HG02840 (cell line): ENCODE measurements around the gene DYNLRB1.

ENCODE experiments used
- ATAC-seq: cut with Tn5 transposase; IDR thresholded peaks from one replicate; pipeline ENCODE4 v1.9.1; 2021; ENCODE audit warnings: mild to moderate bottlenecking, moderate library complexity, moderate number of reproducible peaks; ENCODE audit not compliant: unreplicated experiment, low FRiP score

Gene DYNLRB1

DNA sequence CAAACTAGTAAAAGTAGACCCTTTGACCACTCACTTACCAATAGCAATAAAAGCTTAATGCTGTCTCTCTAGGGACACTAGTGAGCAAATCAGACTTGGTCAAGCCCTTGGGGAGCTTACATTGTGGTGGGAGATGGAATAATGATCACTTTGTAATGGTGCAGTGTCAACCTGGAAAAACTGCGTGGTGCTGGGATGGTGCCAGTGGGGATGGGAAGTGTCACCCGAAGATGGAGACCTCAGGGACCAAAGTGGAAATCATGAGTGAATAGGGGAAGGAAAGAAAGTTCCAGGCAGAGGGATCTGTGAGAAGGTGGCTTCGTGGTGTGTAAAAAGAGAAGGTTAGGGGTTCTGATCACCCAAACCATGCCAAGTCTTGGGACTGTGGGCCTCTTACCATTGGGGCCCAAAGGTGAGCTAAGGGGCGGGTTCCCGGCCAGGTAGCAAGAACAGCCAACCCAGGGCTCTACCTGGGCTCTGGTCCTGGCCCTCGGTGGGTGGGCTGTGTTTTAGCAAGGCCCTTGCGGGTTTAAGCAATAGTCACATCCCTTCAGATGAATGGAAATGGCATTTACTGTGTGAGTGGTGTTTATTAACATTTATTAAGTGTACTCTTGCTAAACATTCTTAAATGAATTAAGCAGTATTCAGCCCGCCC lies 15.5 kb downstream of the DYNLRB1 start:
- ATAC-seq, result no peak

DNA sequence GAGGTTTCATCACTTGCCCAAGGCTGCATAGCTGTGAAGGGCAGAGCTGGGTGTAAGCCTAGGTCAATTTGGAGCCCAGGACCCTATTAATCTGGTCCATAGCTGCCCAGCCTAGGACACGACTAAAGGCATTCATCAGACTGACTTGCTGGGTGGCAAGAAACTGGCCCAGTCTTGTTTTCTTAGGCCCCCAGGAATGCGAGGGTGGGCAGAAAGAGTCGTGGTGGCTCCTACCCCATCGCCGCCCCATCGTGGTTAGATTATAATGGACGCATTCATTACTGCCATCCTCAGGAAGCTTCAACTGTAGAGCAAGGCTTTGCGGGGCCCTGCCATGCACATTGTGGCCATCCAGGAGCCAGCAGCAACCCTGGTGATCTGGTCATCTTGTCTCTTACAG lies 16.1 kb downstream of the DYNLRB1 start:
- ATAC-seq, result no peak

DNA sequence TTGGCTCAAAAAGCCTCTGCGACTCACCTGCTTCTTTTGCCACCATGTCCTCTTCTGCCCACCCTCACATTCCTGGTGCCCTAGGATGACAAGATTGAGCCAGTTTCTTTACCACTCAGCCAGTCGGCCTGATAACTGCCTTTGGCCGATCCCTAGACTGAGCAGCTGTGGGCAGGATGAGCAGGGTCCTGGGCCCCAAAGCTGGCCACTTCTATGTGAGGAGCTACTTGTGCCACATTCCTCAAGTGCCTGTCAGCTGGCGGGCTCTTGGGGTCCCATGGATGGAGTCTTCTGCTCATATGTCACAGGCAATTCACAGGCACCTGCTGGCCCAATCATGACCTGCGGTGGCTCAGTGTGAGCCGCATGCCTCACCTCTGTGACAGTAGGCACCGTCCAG lies 16.5 kb downstream of the DYNLRB1 start:
- no peak for ATAC-seq

GRCh38 chr20:34534391-34535165 lies 18.4 kb downstream of the DYNLRB1 start:
- ATAC-seq, result no peak

- no peak for ATAC-seq
These were observed 19.1 kb downstream of the DYNLRB1 start for GRCh38 chr20:34535301-34535840.

GRCh38 chr20:34535857-34536256 lies 19.6 kb downstream of the DYNLRB1 start:
- no peak for ATAC-seq

GRCh38 chr20:34536798-34537394 lies 20.7 kb downstream of the DYNLRB1 start:
- no peak for ATAC-seq

DNA sequence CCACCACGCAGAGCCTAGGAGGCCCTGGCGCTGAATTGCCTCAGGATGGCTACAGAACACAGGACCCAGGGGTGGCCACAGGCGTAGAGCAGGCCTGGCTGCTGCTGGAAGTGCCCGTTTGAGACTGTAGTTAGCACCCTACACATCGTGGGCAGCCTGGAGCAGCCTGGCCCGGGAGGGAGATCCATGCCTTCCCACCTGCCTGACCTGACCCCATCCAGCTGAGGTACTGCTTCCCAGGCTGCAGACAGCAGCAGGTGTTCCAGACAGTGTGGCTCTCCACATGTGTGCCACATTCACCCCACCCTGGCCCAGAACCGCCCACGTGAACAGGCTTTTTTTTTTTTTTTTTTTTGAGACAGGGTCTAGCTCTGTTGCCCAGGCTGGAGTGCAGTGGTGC lies 21.4 kb downstream of the DYNLRB1 start:
- ATAC-seq, result no peak

- no peak for ATAC-seq
These were observed 22.5 kb downstream of the DYNLRB1 start for GRCh38 chr20:34538671-34539123.

DNA sequence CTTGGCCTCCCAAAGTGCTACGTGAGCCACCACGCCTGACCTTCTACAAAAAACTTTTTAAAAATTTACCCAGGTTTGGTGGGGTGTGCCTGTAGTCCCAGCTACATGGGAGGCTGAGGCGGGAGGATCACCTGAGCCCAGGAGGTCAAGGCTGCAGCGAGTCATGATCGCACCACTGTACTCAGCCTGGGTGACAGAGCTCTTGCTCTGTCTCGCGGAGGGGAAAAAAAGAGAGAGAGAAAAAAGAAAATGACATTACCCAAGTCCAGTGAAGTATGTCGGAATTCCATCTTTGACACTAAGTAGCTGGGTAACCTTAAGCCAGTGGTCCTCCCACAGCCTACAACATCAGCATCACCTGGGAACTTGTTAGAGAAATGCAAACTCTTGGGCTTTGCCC lies 23.5 kb downstream of the DYNLRB1 start:
- no peak for ATAC-seq

DNA sequence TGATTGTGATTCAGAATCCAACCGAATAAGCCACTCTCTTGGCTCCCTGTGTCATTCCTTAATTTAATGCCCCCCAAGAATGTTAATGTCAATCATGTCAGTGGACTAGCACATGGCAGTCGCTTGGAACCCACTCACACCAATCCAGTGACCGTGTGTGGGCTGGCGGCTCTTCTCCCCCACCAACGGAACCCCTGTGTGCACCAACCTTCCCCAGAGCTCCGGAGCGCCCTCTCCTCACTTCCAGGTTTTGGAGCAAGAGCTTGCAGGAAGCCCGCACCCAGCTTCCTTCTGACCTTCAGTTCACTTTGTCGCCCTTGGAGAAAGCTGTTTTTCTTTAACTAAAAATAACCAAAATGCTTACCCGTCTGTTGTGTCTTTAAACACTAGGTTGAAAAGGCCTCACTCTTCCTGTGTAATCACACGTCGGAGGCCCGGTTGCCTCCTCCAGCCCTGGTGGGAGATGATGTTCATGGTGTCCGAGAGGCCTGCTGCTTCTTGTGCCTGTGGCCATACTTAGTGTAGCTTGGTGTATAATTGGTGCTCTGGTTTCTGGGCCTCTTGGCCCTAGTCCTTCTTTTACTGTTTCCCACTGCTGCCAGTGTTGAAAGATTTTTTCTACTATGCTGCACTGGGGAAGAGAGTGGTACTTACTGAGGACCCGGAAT lies 24.5 kb downstream of the DYNLRB1 start:
- ATAC-seq, result no peak

DNA sequence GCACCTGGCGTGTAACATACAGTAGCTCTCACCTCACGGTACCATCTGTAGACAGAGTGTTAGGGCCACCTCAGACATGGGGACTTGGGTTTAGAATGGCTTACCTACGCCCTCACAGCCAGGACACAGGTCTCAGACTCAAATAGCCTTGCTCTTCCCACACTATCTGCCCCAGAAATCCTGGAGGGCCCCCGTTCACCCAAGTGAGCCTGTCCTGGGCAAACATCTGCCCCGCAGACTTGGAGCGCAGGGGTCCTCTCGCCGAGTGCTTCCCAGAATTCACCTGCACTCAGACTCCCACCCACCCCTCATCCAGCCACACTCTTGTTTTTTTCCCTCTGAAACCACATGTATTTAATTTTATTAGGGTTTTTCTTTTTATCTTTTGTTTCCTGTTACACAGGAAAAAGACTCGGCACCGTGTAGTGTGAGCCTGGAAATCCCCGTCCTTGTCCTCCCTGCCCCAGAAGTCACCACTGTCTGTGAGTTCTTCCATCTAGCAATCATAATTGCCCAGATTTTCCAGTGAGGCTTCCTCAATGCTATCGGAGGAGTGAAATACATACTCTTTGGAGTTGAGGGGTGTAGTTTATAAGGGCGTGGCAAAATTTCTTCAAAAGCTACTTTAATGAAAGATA lies 25.2 kb downstream of the DYNLRB1 start:
- ATAC-seq, result no peak

GRCh38 chr20:34541917-34542316 lies 25.7 kb downstream of the DYNLRB1 start:
- no peak for ATAC-seq

DNA sequence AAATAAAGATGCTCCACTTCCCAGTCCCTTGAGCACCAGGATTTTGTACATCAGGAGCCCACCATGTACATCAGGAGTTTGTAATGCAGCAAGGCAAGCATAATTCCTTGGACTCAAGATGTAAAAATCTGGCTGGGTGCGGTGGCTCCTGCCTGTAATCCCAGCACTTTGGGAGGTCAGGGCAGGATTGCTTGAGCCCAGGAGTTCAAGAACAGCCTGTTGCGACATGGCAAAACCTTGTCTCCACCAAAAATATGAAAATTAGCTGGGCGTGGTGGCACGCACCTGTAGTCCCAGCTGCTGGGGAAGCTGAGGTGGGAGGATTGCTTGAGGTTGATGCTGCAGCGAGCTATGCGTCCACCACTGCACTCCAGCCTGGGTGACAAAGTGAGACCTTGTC lies 26.2 kb downstream of the DYNLRB1 start:
- ATAC-seq, result no peak

- no peak for ATAC-seq
These were observed 27.3 kb downstream of the DYNLRB1 start for GRCh38 chr20:34543463-34544056.

DNA sequence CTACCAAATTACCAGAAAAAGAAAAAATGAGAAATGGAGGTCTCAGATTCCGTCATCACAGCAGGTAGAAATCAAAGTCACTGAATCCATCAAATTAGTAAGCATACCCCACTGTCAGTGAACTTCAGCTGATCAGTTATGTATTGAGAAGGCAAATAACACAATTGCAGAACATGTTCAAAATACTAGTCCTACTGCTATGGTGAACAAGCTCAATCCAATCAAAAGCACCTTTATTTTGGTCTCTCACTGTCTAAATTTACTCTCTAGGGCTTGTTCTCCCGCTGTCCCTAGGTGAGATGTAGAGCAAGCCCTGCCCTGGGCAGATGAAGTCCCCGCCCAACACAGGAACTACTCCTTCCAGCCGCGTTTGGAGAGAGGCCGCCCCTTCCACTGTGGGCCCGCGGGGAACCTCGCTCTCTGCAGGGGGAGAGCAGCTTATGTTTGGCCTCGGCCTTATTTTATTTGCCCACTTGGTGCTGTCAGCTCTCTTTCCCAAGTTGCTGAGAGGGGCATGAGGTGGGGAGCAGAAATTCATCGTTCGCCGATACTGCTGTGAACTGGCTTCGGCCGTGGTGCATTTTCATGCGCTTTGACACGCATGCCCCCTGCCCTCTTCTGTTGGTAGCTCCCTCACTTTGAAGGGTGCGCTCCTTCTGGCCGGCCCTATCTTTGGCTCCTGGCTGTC lies 28.0 kb downstream of the DYNLRB1 start:
- ATAC-seq, result no peak

- ATAC-seq, result no peak
These were observed 30.5 kb downstream of the DYNLRB1 start for GRCh38 chr20:34546751-34547181.

DNA sequence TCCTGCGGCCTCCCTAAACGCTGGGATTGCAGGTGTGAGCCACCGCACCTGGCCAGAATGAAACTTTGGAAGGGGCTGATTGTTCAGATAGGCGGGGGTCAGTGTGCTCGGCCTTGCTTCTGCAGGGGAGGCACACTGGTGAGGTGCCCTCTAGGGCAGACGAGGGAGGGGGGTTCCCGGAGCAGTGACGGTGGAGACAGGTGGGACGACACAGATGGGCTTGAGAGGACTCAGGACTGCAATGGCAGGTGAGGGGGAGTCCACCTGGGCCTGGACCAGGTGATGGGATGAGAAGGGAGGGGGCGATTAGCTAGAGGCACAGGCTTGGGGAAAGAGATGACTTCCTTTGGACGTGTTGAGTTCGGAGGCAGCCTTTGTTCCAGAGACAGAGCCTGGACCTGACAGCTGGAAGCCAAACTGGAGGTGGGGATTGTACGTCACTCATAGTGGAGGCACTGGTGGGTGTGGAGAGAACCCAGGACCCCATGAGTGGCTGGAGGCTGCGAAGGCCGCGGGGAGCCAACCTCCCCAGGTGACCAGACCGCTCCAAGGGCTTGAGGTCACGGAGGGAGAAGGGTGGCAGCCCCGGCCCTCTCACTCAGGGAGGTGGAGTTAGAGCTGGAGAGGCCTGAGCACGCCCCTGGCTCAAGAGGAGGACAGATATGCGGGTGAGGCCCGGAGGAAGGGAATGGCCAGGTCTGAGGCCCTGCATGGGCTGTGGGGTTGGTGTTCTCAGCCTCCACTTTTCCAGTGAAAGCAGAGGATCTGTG lies 31.8 kb downstream of the DYNLRB1 start:
- no peak for ATAC-seq
